Smooth muscle cell (in vitro differentiated cells): ENCODE results near the gene OGFR. TPM values are rescaled to one million over a fixed set of nuclear protein-coding genes. Genes with fewer than 3 reads are reported as not detected.

Experiments
- DNase-seq: peaks from one replicate; lab custom pipeline; 2025; ENCODE audit not compliant: unreplicated experiment; lab: John Stamatoyannopoulos, UW
- H2AFZ ChIP-seq: fragments of 200-600 bp; sonication (generic); 2 replicates; pipeline ENCODE4 v1.6.0; 2016; ENCODE audit warnings: antibody characterized with exemption, low read depth, mild to moderate bottlenecking
- H3F3A ChIP-seq: fragments of 200-600 bp; sonication (generic); 2 replicates; pipeline ENCODE4 v1.6.0; 2017; ENCODE audit warnings: antibody characterized with exemption, low read depth
- H3K27ac ChIP-seq: fragments of 200-600 bp; sonication (generic); 2 replicates; pipeline ENCODE4 v1.5.1; 2016; ENCODE audit warnings: low read depth, mild to moderate bottlenecking
- H3K27me3 ChIP-seq: fragments of 200-600 bp; sonication (generic); 2 replicates; pipeline ENCODE4 v1.6.1; 2016; ENCODE audit warnings: low read depth, mild to moderate bottlenecking
- H3K36me3 ChIP-seq: fragments of 200-600 bp; sonication (generic); 2 replicates; pipeline ENCODE4 v1.5.1; 2016; ENCODE audit warnings: low read depth
- H3K4me1 ChIP-seq: fragments of 200-600 bp; sonication (generic); 2 replicates; pipeline ENCODE4 v1.5.1; 2016; ENCODE audit warnings: low read depth
- H3K4me2 ChIP-seq: fragments of 200-600 bp; sonication (generic); 2 replicates; pipeline ENCODE4 v1.6.0; 2016; ENCODE audit warnings: mild to moderate bottlenecking
- H3K4me3 ChIP-seq: fragments of 200-600 bp; sonication (generic); 2 replicates; pipeline ENCODE4 v1.5.1; 2016; ENCODE audit warnings: mild to moderate bottlenecking
- H3K79me2 ChIP-seq: fragments of 200-600 bp; sonication (generic); 2 replicates; pipeline ENCODE4 v1.6.0; 2016; ENCODE audit warnings: low read depth, mild to moderate bottlenecking
- H3K9ac ChIP-seq: fragments of 200-600 bp; sonication (generic); 2 replicates; pipeline ENCODE4 v1.6.0; 2016; ENCODE audit warnings: low read depth
- H3K9me3 ChIP-seq: fragments of 200-600 bp; sonication (generic); replicated peaks from 2 replicates; pipeline ENCODE4 v1.5.1; 2016; ENCODE audit warnings: low read depth
- H4K20me1 ChIP-seq: fragments of 200-600 bp; sonication (generic); 2 replicates; pipeline ENCODE4 v1.6.0; 2016; ENCODE audit warnings: low read depth
- WGBS: methylation state at CpG from one replicate; pipeline ENCODE4 v1.1.7; 2016; ENCODE audit warnings: low lambda C conversion rate; 5-methylcytosine and 5-hydroxymethylcytosine counted together
- polyA plus RNA-seq: library from polyadenylated mRNA; unstranded; fragments of >200 nt; fragmentation: Nextera tagmentation; extraction: Ambion mirVana; gene quantifications from 2 replicates; pipeline ENCODE4 v1.2.1, GENCODE V29; 2016
- total RNA-seq: library from RNA; depleted of rRNA; stranded (reverse); fragments of >200 nt; gene quantifications from 2 replicates; pipeline ENCODE4 v1.2.3, GENCODE V29; 2014
- TF ChIP-seq, protein P1 (sequence below): fragments of 200-600 bp; sonication (generic); IDR thresholded peaks from 2 replicates; pipeline ENCODE4 v1.5.1; 2017; ENCODE audit warnings: borderline replicate concordance, mild to moderate bottlenecking, antibody characterized with exemption; ENCODE audit not compliant: insufficient read depth, poor library complexity, severe bottlenecking

Gene OGFR
- total and polyA plus RNA-seq, 2 experiments from 2014 or later, result 24.4 to 53.2 TPM

DNA sequence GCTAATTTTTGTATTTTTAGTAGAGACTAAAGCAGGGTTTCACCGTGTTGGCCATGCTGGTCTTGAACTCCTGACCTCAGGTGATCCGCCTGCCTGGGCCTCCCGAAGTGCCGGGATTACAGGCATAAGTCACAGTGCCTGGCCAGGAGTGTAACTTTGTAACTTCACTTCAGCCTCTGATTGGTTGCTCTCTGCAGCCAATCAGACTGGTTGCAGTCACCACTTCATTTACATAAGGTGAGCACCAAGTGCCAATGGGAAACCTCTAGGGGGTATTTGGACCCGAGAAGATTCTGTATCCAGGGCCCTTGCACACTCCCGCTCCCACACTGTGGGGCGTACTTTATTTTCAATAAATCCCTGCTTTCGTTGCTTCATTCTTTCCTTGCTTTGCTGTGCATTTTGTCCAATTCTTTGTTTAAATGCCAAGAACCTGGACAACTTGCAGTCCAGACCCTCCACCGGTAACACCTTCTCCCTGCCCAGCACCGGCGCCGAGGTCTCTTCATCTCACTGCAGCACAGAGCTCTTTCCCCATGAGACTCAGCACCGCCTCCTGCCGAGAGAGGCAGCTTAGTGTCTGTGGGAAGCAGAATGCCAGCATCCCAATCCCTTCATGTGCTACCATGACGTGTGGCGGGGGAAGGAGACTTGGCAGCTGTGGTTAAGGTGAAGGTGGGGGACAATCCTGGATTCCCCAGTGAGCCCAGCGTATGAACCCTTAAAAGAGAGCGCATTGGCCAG, 22.3 kb upstream of the OGFR start:
- H4K20me1 ChIP-seq, result no peaks in the 10 kb centered on the region
- H3K9me3 ChIP-seq, result no peaks in the 10 kb centered on the region
- no peak overlapping the region for H3K4me3 ChIP-seq
- no peak overlapping the region for H3K4me2 ChIP-seq
- H3K79me2 ChIP-seq, result no peaks in the 10 kb centered on the region
- no peaks in the 10 kb centered on the region for H3K36me3 ChIP-seq
- no peak overlapping the region for H2AFZ ChIP-seq
- H3K4me1 ChIP-seq, result peaks cover 7% of the 10 kb centered on the region
- no peak for DNase-seq
- H3K27ac ChIP-seq, result no peak overlapping the region
- H3F3A ChIP-seq, result no peaks in the 10 kb centered on the region
- H3K27me3 ChIP-seq, result no peaks in the 10 kb centered on the region
- WGBS, result 83% methylated on average over 18 of the region's 18 CpGs
- H3K9ac ChIP-seq, result no peak overlapping the region
- TF ChIP-seq, protein P1, sequence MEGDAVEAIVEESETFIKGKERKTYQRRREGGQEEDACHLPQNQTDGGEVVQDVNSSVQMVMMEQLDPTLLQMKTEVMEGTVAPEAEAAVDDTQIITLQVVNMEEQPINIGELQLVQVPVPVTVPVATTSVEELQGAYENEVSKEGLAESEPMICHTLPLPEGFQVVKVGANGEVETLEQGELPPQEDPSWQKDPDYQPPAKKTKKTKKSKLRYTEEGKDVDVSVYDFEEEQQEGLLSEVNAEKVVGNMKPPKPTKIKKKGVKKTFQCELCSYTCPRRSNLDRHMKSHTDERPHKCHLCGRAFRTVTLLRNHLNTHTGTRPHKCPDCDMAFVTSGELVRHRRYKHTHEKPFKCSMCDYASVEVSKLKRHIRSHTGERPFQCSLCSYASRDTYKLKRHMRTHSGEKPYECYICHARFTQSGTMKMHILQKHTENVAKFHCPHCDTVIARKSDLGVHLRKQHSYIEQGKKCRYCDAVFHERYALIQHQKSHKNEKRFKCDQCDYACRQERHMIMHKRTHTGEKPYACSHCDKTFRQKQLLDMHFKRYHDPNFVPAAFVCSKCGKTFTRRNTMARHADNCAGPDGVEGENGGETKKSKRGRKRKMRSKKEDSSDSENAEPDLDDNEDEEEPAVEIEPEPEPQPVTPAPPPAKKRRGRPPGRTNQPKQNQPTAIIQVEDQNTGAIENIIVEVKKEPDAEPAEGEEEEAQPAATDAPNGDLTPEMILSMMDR, result no peak

DNA sequence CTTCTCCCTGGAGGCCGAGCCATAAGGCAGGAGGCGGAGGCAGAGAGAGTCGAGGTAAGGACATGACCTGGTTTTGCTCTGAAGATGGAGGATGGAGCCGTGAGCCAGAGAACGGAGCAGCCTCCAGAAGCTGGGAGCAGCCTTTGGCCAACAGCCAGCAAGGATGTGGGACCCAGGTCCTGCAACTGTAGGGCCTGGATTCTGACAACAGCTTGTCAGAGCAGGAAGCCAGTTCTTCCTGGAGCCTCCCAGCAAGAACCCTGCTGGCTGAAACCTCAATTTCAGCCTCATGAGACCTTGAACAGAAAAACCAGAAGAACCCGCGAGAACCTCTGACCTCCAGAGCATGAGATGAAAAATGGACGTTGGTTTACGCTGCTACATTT, 21.7 kb upstream of the OGFR start:
- Histone ChIP-seq H3K9me3 (no peaks in the 10 kb centered on the region), H2AFZ (no peak overlapping the region), H3K36me3 (no peaks in the 10 kb centered on the region), H4K20me1 (no peaks in the 10 kb centered on the region), H3K27me3 (no peaks in the 10 kb centered on the region), H3K4me3 (no peak overlapping the region), H3K4me2 (no peak overlapping the region), H3K79me2 (no peaks in the 10 kb centered on the region), H3K9ac (no peak overlapping the region), H3K4me1 (peaks cover 7% of the 10 kb centered on the region), H3K27ac (no peak overlapping the region), H3F3A (no peaks in the 10 kb centered on the region)
- TF ChIP-seq, protein P1, result no peak
- WGBS, result 84% methylated on average over 9 of the region's 9 CpGs
- no peak for DNase-seq

DNA sequence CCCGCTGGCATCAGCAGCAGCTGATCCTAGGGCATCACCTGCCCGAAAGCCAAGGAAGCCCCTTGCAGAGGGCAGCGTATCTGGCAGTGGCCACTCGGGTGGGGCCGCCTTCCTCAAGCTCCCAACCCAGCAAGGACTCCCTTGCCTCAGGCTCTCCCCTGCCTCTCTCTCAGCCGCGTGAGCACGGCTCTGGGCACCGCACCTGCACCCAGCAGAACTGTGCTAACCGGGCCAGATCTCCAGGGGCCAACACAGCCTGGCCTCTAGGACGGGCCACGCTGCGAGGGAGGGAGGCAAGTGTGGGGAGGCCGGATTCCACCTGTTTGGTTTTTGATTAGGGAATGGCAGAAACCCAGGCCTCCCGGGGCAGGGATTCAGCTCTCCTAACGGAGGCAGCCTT, 20.1 kb upstream of the OGFR start:
- no peaks in the 10 kb centered on the region for H3K27me3 ChIP-seq
- no peak overlapping the region for H2AFZ ChIP-seq
- H3K27ac ChIP-seq, result no peak overlapping the region
- 94% methylated on average over 14 of the region's 16 CpGs for WGBS
- H3K4me1 ChIP-seq, result peaks cover 7% of the 10 kb centered on the region
- DNase-seq, result no peak
- H3K4me3 ChIP-seq, result no peak overlapping the region
- TF ChIP-seq, protein P1, result no peak
- no peak overlapping the region for H3K4me2 ChIP-seq
- H3K9me3 ChIP-seq, result no peaks in the 10 kb centered on the region
- H3K36me3 ChIP-seq, result no peaks in the 10 kb centered on the region
- no peak overlapping the region for H3K9ac ChIP-seq
- H3K79me2 ChIP-seq, result no peaks in the 10 kb centered on the region
- no peaks in the 10 kb centered on the region for H3F3A ChIP-seq
- H4K20me1 ChIP-seq, result no peaks in the 10 kb centered on the region

DNA sequence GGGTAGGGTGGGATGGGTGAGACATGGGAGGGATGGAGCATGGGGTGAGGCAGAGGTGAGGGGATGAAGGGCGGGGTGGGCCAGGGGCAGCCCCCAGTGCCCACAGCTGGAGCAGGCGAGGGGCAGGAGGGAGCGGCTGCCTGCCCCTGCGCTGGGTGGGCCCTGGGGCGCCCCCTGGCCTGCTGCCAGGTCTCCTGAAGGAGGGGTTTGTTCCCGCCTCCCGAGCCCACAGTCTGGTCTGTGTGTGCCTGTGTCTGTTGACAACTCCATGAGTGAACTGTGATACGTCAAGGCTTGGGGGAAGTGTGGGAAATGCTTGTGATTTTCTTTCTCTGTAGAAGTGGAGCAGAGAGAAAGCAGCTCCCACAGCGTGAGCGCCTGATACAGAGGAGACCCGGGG, 19.2 kb upstream of the OGFR start:
- Histone ChIP-seq H3K27me3 (no peaks in the 10 kb centered on the region), H3K9ac (no peak overlapping the region), H3F3A (no peaks in the 10 kb centered on the region), H3K4me3 (no peak overlapping the region), H3K4me2 (no peak overlapping the region), H2AFZ (peak overlapping the region; percentile 37), H3K9me3 (no peaks in the 10 kb centered on the region), H3K27ac (no peak overlapping the region), H4K20me1 (no peaks in the 10 kb centered on the region), H3K79me2 (no peaks in the 10 kb centered on the region), H3K4me1 (peaks cover 7% of the 10 kb centered on the region), H3K36me3 (no peaks in the 10 kb centered on the region)
- 30% methylated on average over 7 of the region's 11 CpGs for WGBS
- DNase-seq, result no peak
- TF ChIP-seq, protein P1, result no peak
